ENCODE results near the gene SLC25A28. TPM values are rescaled to one million over a fixed set of nuclear protein-coding genes. Genes with fewer than 3 reads are reported as not detected.

The SLC25A28 gene
- total and polyA plus RNA-seq, 8 donors = 32.5 to 55.8 (median 49.3) TPM

GRCh38 chr10:99648717-99649116, 28.5 kb upstream of the SLC25A28 start:
- TF ChIP-seq CTCF (IDR thresholded peaks at IDR 0.05) = no peak

GRCh38 chr10:99647601-99648151, 27.4 kb upstream of the SLC25A28 start:
- Histone ChIP-seq H3K4me1 (no peaks in the 10 kb centered on the region), H3K27me3 (no peaks in the 10 kb centered on the region), H3K36me3 (no peaks in the 10 kb centered on the region), H3K9me3 (peaks cover 0 to 13% of the 10 kb centered on the region in 2 donors), H3K4me3 (no peak overlapping the region), H3K27ac (no peak overlapping the region)
- TF ChIP-seq CTCF (IDR thresholded peaks at IDR 0.05) = no peak
- intact Hi-C loops (cut with DNase I) = no loop called here
- ATAC-seq (no peak), DNase-seq (no peak)

More at GRCh38 chr10:99648717-99649116, 28.5 kb upstream of the SLC25A28 start:
- H3K27me3 ChIP-seq = no peaks in the 10 kb centered on the region
- intact Hi-C loops (cut with DNase I) = no loop called here
- no peak for ATAC-seq
- H3K9me3 ChIP-seq = peaks cover 0 to 12% of the 10 kb centered on the region in 2 donors
- no peaks in the 10 kb centered on the region for H3K36me3 ChIP-seq
- H3K4me3 ChIP-seq = no peak overlapping the region
- H3K4me1 ChIP-seq = no peaks in the 10 kb centered on the region
- no peak for DNase-seq
- no peak overlapping the region for H3K27ac ChIP-seq

GRCh38 chr10:99633832-99634231, 13.6 kb upstream of the SLC25A28 start:
- H3K4me1 ChIP-seq = no peaks in the 10 kb centered on the region
- intact Hi-C loops (cut with DNase I) = loop anchor here in 1 of 2 donors (10.0 kb wide), 1 partner anchor 81 kb away; no protein-coding TSS in a partner anchor
- no peak for ATAC-seq
- H3K36me3 ChIP-seq = no peaks in the 10 kb centered on the region
- no peak for TF ChIP-seq CTCF (IDR thresholded peaks at IDR 0.05)
- no peak overlapping the region for H3K27ac ChIP-seq
- H3K4me3 ChIP-seq = no peak overlapping the region
- no peak for DNase-seq
- H3K27me3 ChIP-seq = no peaks in the 10 kb centered on the region
- H3K9me3 ChIP-seq = no peaks in the 10 kb centered on the region

DNA sequence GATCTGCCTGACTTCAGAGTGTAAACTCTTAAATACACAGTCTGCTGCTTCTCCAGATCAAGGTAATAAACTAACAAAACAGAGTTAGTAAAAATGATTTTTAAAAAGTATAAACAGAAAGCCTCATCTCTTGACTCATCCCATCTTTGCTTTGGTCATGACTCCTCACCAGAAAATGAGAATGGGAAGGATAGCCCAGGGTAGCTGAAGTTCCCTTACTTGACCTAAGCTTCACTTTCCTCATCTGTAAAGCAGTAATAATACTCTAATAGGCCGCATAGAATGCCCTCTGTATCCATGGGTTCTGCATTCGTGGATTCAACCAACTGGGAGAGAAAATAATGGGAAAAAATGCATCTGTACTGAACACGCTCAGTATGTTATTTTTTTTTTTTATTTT, 11.3 kb upstream of the SLC25A28 start:
- H3K4me3 ChIP-seq = no peak overlapping the region
- TF ChIP-seq CTCF (IDR thresholded peaks at IDR 0.05) = no peak
- H3K4me1 ChIP-seq = no peaks in the 10 kb centered on the region
- no peaks in the 10 kb centered on the region for H3K9me3 ChIP-seq
- ATAC-seq (no peak), DNase-seq (no peak)
- intact Hi-C loops (cut with DNase I) = loop anchor here in 1 of 2 donors (10.0 kb wide), 1 partner anchor 83 kb away; no protein-coding TSS in a partner anchor
- no peak overlapping the region for H3K27ac ChIP-seq
- no peaks in the 10 kb centered on the region for H3K27me3 ChIP-seq
- H3K36me3 ChIP-seq = no peaks in the 10 kb centered on the region

GRCh38 chr10:99630991-99631390, 10.8 kb upstream of the SLC25A28 start:
- H3K4me3 ChIP-seq = no peak overlapping the region
- H3K9me3 ChIP-seq = no peaks in the 10 kb centered on the region
- no peaks in the 10 kb centered on the region for H3K36me3 ChIP-seq
- no peak for TF ChIP-seq CTCF (IDR thresholded peaks at IDR 0.05)
- DNase-seq = no peak
- no peak for ATAC-seq
- intact Hi-C loops (cut with DNase I) = loop anchor here in 1 of 2 donors (10.0 kb wide), 1 partner anchor 84 kb away; no protein-coding TSS in a partner anchor
- H3K27ac ChIP-seq = no peak overlapping the region
- no peaks in the 10 kb centered on the region for H3K27me3 ChIP-seq
- no peaks in the 10 kb centered on the region for H3K4me1 ChIP-seq

Measured in left lung (tissue), 10 donors.